Caco-2 (cell line): ENCODE data around the gene AKAP7. TPM values are rescaled to one million over a fixed set of nuclear protein-coding genes. Genes with fewer than 3 reads are reported as not detected.

Experiments used
- BruUV-seq: library from RNA; stranded (reverse); fragments of 400-500 nt; replicated peaks from 2 replicates; lab custom pipeline; 2021; lab: Mats Ljungman, UMichigan
- CTCF ChIA-PET: fragments of 300-600 bp; sonication (Branson Sonifier 250); formaldehyde crosslinking; loops from one replicate; lab custom pipeline; 2022; ENCODE audit warnings: antibody characterized with exemption; lab: Charles Lee
- POLR2A ChIA-PET: fragments of 300-600 bp; sonication (Branson Sonifier 250); formaldehyde crosslinking; loops from one replicate; lab custom pipeline; 2022; ENCODE audit warnings: antibody characterized with exemption; lab: Charles Lee
- DNase-seq, 2 experiments: peaks; one replicate each; pipeline versions ENCODE4 v3.0.0 to v3.0.0-alpha.2; 2020 to 2022
- H3K27me3 ChIP-seq: replicated peaks from 2 replicates; pipeline ENCODE4 v1.6.0; 2011; ENCODE audit warnings: low read length; ENCODE audit not compliant: control insufficient read depth, insufficient read depth
- H3K36me3 ChIP-seq: 2 replicates; pipeline ENCODE4 v1.5.1; 2011; ENCODE audit warnings: low read length; ENCODE audit not compliant: control insufficient read depth, insufficient read depth
- H3K4me1 ChIP-seq: fragments of 250-450 bp; sonication (Bioruptor Pico); 2 replicates; pipeline ENCODE4 v1.5.1; 2020; ENCODE audit warnings: mild to moderate bottlenecking
- H3K4me3 ChIP-seq: 2 replicates; pipeline ENCODE4 v1.5.1; 2011; ENCODE audit warnings: low read depth, mild to moderate bottlenecking, control low read depth, low read length
- H3K9me3 ChIP-seq: fragments of 250-450 bp; sonication (Bioruptor Pico); 2 replicates; pipeline ENCODE4 v1.5.1; 2020; ENCODE audit warnings: mild to moderate bottlenecking, moderate library complexity
- H3K27ac Mint-ChIP-seq: one replicate; pipeline ENCODE4 v1.8.0; 2022; ENCODE audit warnings: mixed read lengths; ENCODE audit not compliant: unreplicated experiment
- H3K27me3 Mint-ChIP-seq: one replicate; pipeline ENCODE4 v1.8.0; 2022; ENCODE audit warnings: mixed read lengths; ENCODE audit not compliant: insufficient read depth, unreplicated experiment
- H3K36me3 Mint-ChIP-seq: one replicate; pipeline ENCODE4 v1.8.0; 2022; ENCODE audit warnings: mild to moderate bottlenecking, mixed read lengths; ENCODE audit not compliant: insufficient read depth, unreplicated experiment
- H3K4me1 Mint-ChIP-seq: one replicate; pipeline ENCODE4 v1.8.0; 2022; ENCODE audit warnings: low read depth, mixed read lengths; ENCODE audit not compliant: unreplicated experiment
- H3K4me3 Mint-ChIP-seq: one replicate; pipeline ENCODE4 v1.8.0; 2022; ENCODE audit warnings: mild to moderate bottlenecking, moderate library complexity, mixed read lengths; ENCODE audit not compliant: unreplicated experiment
- H3K9me3 Mint-ChIP-seq: one replicate; pipeline ENCODE4 v1.8.0; 2022; ENCODE audit warnings: mixed read lengths; ENCODE audit not compliant: unreplicated experiment
- intact Hi-C: fragments of 100-400 bp; cut with micrococcal nuclease; formaldehyde crosslinking; loops from one replicate; pipeline ENCODE4 v1.10.0; 2022; ENCODE audit not compliant: unreplicated experiment
- total RNA-seq: library from RNA; stranded (reverse); gene quantifications from 2 replicates; pipeline ENCODE4 v1.2.3, GENCODE V29; 2022
- TF ChIP-seq, protein P1 (sequence below), 2 experiments: fragments of 200-600 bp in 1 of 2; IDR thresholded peaks; 1 replicate in 1 of 2; 2 replicates in 1 of 2; pipeline versions ENCODE4 v1.5.1 to v1.8.0; 2011 to 2022; ENCODE audit warnings: antibody characterized with exemption in 1 of 2, control low read depth in 1 of 2, inconsistent platforms in 1 of 2, low read depth in 1 of 2, low read length in 1 of 2, mild to moderate bottlenecking in 1 of 2, moderate library complexity in 1 of 2; ENCODE audit not compliant: insufficient read depth in 1 of 2, severe bottlenecking in 1 of 2, unreplicated experiment in 1 of 2

The AKAP7 gene
- total RNA-seq, 1 experiment from 2014 or later, result 5.6 TPM

GRCh38 chr6:131103901-131104300 is 31.4 kb upstream of the AKAP7 start:
- Mint-ChIP-seq H3K36me3 (peaks cover 12% of the 10 kb centered on the region), H3K27ac (no peak overlapping the region), H3K27me3 (no peaks in the 10 kb centered on the region), H3K4me3 (no peak overlapping the region), H3K4me1 (peaks cover 18% of the 10 kb centered on the region), H3K9me3 (no peaks in the 10 kb centered on the region)
- ChIA-PET CTCF (no interaction called here), POLR2A (no interaction called here)
- BruUV-seq, result no TSS peak
- Histone ChIP-seq H3K9me3 (0 out of 2 replicates have a peak, but pooled peaks cover 3% of the 10 kb centered on the region), H3K4me3 (no peak overlapping the region), H3K4me1 (peaks cover 52% of the 10 kb centered on the region), H3K27me3 (no peaks in the 10 kb centered on the region), H3K36me3 (no peaks in the 10 kb centered on the region)
- TF ChIP-seq, protein P1, sequence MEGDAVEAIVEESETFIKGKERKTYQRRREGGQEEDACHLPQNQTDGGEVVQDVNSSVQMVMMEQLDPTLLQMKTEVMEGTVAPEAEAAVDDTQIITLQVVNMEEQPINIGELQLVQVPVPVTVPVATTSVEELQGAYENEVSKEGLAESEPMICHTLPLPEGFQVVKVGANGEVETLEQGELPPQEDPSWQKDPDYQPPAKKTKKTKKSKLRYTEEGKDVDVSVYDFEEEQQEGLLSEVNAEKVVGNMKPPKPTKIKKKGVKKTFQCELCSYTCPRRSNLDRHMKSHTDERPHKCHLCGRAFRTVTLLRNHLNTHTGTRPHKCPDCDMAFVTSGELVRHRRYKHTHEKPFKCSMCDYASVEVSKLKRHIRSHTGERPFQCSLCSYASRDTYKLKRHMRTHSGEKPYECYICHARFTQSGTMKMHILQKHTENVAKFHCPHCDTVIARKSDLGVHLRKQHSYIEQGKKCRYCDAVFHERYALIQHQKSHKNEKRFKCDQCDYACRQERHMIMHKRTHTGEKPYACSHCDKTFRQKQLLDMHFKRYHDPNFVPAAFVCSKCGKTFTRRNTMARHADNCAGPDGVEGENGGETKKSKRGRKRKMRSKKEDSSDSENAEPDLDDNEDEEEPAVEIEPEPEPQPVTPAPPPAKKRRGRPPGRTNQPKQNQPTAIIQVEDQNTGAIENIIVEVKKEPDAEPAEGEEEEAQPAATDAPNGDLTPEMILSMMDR (IDR thresholded peaks at IDR 0.05; ENCODE audit: insufficient read depth in 1 of 2, low read depth in 1 of 2, low read length in 1 of 2, severe bottlenecking in 1 of 2, unreplicated experiment in 1 of 2), result no peak
- intact Hi-C loops, result no loop called here
- no peak for DNase-seq

DNA sequence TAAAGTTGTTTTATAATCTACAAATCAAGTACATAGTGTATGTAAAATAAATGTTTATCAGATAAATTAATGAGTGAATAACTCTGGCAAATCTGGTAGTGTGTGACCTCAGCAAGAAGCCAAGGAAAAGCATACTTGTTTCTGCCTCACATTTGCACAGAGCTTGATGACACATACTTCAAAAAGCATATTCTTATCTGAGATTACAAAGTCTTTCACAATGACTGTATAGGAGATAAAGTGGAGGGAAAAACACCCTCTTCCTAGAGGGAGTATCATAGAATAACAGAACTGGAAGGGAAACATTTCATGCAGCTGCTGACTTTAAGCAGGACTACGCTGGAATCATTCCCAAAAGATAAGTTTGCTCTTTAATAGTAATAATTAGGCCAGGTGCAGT is 28.1 kb upstream of the AKAP7 start:
- BruUV-seq, result no TSS peak
- Histone ChIP-seq H3K4me3 (no peak overlapping the region), H3K27me3 (no peaks in the 10 kb centered on the region), H3K36me3 (no peaks in the 10 kb centered on the region), H3K4me1 (peaks cover 47% of the 10 kb centered on the region), H3K9me3 (no peaks in the 10 kb centered on the region)
- no peaks in the 10 kb centered on the region for H3K9me3 Mint-ChIP-seq
- peaks cover 18% of the 10 kb centered on the region for H3K4me1 Mint-ChIP-seq
- DNase-seq, result peak in 1 of 2 experiments; percentile 51
- peak overlapping the region; percentile 67 for H3K27ac Mint-ChIP-seq
- ChIA-PET CTCF (no interaction called here), POLR2A (no interaction called here)
- intact Hi-C loops, result loop anchor here (1.0 kb wide), 1 partner anchor 44 kb away; the partner anchor contains the start of gene EPB41L2
- H3K4me3 Mint-ChIP-seq, result no peak overlapping the region
- TF ChIP-seq, protein P1 (IDR thresholded peaks at IDR 0.05; ENCODE audit: insufficient read depth in 1 of 2, low read depth in 1 of 2, low read length in 1 of 2, severe bottlenecking in 1 of 2, unreplicated experiment in 1 of 2), result no peak
- H3K27me3 Mint-ChIP-seq, result no peaks in the 10 kb centered on the region
- peaks cover 8% of the 10 kb centered on the region for H3K36me3 Mint-ChIP-seq

DNA sequence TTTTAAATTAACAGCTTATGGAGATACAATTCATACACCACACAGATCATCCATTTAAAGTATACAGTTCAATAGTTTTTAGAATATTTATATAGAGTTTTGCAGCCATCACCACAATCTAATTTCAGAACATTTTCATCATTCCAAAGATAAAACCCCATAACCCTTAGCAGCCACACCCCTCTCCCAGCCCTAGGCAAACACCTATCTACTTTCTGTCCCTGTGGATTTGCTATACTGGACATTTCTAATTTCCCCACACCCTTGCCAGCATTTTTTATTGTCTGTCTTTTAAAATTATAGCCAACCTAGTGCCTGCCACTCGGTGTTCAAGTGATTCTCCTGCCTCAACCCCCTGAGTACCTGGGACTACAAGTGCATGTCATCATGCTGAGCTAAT is 23.0 kb upstream of the AKAP7 start:
- Histone ChIP-seq H3K4me1 (peaks cover 24% of the 10 kb centered on the region), H3K27me3 (no peaks in the 10 kb centered on the region), H3K9me3 (no peaks in the 10 kb centered on the region), H3K4me3 (no peak overlapping the region), H3K36me3 (no peaks in the 10 kb centered on the region)
- Mint-ChIP-seq H3K4me3 (no peak overlapping the region), H3K9me3 (no peaks in the 10 kb centered on the region), H3K27me3 (no peaks in the 10 kb centered on the region), H3K36me3 (peaks cover 8% of the 10 kb centered on the region), H3K4me1 (peaks cover 8% of the 10 kb centered on the region), H3K27ac (peak overlapping the region; percentile 13)
- intact Hi-C loops, result no loop called here
- no peak for DNase-seq
- TF ChIP-seq, protein P1 (IDR thresholded peaks at IDR 0.05; ENCODE audit: insufficient read depth in 1 of 2, low read depth in 1 of 2, low read length in 1 of 2, severe bottlenecking in 1 of 2, unreplicated experiment in 1 of 2), result no peak
- BruUV-seq, result no TSS peak
- POLR2A ChIA-PET, result no interaction called here
- CTCF ChIA-PET, result no interaction called here
